NCI-H1417 (cell line): Measurements from ENCODE around the gene PPA2.
A peak's percentile ranks its signal among the peaks of the same experiment; 100 is the strongest.
"Not testable (repeated sequence)": the region's sequence is repeated elsewhere in the genome, so short reads cannot be mapped to it uniquely, and the experiment has no call there.

Source experiments
- DNase-seq, 3 experiments: peaks; one replicate each; lab custom pipeline; 2025; lab: John Stamatoyannopoulos, UW

PPA2 gene

DNA sequence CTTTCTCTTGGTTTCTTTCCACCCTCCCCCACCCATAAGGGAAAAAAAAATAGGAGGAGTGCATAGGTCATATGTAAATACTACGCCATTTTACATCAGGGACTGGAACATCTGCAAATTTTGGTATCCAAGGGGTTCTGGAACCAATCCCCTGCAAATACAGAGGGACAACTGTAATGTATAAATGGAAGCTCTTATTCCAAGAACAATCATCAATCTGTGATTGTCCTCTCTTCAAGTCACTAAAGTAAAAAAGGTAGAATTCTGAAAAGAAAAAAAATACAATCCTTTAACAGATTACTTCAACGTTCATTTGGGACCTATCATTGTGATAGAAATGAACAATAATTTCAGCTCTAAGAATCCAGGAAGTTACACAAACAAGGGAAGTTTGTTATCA, 13.6 kb downstream of the PPA2 start:
- DNase-seq, result no peak

DNA sequence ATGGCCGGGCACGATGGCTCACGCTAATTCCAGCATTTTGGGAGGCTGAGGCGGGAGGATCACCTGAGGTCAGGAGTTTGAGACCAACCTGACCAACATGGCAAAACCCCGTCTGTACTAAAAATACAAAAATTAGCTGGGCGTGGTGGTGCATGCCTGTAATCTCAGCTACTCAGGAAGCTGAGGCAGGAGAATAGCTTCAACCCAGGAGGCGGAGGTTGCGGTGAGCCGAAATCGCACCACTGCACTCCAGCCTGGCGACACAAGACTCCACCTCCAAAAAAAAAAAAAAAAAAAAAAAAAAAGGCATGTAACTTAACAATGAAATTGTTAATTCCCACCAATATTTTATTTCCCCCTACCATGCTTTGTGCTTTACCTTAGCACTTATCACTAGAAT, 15.3 kb downstream of the PPA2 start:
- not testable (repeated sequence) for DNase-seq

DNA sequence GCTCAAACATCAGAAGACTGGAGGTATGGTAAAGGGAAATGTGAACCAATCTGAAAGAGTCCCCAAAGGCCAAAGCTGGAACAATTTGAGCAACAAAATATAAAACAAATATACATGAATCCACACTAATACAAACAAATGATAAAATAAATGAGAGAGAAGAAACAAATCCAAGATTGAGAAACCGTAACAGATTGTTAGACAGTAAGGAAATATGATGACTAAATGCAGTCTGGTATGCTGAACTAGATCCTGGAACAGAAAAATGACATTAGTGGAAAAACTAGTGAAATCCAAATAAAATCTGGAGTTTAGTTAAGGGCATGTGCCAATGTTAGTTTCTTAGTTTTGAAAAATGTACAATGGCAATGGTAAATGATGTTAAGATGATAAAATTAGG, 15.9 kb downstream of the PPA2 start:
- DNase-seq, result no peak

DNA sequence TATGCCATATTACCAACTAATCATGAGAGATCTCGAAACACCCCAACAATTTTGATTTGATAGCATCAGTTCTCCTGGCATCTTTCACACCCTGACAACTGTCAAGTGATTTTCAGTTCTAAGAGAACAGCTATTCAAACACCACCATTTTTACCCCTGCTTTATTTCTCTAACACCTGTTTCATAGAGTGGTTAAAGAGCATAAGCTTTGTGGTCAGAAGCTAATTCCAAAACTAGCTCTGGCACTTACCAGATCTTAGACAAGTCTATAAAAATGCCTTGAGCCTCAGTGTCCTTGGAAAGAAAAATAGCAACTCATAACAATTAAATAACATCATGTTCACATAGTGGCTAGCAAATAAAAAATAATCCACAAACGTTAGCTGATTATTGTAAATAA, 17.9 kb downstream of the PPA2 start:
- no peak for DNase-seq

DNA sequence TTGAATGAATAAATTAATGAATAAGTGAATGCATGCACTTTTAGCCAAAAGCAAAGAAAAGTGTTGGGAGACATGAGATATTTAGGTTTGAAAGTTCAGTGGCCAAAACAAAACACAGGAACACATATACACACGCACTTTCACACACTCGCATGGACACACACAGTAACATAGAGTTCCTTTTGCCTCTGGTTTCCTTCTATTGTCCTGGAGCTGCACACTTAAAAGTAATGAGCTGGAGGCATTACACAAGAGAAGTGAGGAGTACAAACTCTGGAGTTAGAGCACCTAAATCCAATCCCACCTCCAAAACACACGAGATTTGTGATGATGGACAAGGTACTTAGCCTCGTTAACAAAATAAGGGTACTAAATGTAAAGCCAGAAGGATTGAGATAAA, 18.7 kb downstream of the PPA2 start:
- no peak for DNase-seq

DNA sequence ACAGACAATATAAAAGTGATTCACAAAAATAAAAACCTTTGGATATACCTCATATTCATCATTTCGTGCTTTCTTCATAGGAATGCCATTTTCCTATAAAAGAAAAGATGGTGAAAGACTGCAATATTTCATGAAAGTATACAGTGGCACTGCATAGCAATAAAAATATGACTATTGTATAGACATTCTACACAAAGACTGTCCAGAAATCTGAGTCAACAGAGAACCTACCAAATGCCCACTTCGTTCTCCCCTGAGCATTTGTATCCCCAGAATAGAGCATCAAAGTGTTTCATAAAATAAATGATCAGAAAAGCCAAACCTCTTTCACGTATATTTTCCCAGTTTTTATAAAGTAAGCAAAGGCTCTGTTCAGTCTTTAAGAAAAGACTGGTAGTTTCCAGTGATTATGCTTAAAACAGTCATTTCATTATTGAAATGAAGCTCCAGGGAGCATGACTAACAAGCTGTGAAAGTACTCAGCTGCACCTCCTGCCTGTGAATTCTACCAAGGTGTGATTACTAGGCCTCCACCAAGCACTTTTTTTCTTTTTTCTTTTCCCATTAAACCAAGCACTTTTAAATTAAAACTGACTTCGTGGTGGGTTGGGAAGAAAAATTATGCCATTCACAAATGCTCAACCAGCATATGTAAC, 20.2 kb downstream of the PPA2 start:
- DNase-seq, result peak in 1 of 3 experiments; percentile 4

DNA sequence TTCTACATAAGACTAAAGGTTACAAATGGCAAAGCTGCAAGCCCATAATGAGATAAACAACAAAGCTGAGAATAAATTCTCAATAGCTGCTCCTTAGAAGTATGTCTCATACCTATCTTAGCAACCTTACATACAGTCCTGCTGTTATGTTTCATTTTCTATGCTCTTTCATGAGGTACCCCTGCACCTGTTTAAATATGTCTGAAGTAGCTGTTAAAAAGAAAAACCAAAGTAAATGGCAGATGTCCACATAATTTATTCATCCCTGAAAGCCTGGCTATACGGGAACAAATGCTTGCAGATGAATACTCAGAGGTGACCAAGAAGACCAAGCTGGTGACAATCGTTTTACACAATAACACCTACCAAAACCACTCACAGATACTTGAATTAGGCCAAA, 22.5 kb downstream of the PPA2 start:
- peak; percentile 52 to 91 (median 57) for DNase-seq

DNA sequence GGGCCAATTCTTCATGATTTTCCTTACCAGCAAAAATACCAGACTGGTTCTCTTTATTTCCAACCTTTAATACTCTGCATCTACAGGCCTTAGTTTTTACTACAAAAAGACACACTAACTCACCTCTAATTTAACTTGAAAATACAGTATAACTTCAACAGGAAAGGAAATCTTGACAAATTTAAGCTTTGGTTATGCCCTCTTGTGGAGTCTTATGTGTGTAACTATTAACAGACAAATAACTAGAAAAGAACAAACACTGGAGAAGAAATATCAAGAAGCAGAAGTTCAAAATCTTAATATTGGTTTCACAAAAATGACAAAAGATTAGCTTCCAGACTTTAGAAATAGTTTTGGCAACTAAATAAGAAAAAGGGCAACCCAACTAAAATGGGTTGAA, 33.0 kb downstream of the PPA2 start:
- DNase-seq, result no peak

DNA sequence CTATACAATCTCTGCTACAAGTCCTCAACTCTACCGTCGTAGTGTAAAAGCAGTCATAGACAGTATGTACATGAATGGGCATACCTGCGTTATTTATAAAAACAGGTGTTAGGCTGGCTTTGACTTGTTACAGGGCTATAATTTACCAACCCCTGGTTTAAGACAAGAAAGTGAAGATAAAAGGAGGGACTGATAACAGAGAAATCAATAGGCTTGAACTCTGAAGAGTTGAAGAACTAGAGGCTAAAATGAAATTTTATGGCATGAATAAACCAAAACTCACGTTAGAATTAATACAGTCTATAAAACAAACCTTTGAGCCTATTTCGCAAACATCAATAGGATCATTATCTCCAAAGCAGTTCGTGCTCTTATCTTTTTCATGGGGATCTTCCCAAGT, 36.2 kb downstream of the PPA2 start:
- DNase-seq, result no peak

DNA sequence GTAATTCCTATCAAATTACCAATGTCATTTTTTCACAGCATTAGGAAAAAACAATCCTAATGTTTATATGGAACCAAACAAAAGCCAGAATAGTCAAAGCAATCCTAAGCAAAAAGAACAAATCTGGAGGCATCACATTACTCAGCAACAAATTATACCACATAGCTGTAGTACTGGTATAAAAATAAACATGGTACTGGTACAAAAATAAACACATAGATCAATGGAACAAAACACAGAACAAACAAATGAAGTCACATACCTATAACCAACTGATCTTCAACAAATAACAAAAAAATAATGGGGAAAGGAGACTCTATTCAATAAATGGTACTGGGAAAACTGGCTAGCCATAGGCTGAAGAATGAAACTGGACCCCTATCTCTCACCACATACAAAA, 37.4 kb downstream of the PPA2 start:
- no peak for DNase-seq

DNA sequence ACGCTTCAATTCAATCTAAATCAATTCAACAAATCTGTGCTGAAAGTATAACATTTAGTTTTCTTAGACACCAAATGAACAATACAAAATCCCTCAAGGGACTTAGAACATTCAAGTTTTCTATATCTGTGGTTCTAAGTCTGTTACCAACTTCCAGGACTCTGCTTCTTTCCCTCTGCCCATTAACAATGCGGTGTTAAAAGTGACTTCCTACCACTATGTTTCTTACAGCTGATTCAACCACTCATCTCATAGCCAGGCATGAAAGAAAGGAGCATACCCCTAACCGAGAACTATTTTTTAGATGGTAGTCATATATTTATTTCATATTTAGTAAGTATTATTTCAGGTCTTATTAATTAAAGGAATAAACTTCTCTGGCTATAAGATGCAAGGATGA, 38.9 kb downstream of the PPA2 start:
- no peak for DNase-seq

DNA sequence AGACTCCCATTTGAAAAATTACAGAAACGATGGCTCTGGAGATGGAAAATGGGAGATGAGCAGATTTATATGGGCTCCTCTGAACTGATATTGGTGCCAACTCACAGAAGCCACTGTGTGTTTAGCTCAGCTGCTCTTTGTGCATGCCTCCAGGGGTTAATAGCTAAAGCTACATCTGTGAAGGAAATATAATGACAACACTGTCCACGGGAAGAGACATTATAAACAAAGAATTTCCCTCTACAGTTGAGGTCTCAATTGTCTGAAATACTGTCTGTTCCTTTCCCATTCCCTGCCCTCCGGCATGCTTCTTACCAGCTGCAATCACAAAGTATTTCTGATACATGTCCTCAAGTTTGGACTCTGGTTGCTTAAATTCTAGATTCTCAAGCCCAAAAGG, 40.4 kb downstream of the PPA2 start:
- DNase-seq, result peak in 2 of 3 experiments; percentile 19 to 54

DNA sequence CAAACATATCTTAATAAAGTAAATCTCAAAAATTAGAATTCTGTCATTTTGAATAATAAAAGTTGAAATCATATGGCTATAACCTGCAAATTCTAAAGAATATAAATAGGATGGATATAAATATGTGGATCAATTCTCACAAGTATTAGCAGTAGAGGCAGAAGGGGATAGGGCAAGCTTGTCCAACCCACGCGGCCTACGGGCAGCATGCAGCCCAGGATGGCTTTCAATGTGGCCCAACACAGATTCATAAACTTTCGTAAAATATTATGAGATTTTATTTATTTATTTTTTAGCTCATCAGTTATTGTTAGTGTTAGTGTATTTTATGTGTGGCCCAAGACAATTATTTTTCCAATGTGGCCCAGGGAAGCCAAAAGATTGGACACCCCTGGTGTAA, 41.4 kb downstream of the PPA2 start:
- no peak for DNase-seq

DNA sequence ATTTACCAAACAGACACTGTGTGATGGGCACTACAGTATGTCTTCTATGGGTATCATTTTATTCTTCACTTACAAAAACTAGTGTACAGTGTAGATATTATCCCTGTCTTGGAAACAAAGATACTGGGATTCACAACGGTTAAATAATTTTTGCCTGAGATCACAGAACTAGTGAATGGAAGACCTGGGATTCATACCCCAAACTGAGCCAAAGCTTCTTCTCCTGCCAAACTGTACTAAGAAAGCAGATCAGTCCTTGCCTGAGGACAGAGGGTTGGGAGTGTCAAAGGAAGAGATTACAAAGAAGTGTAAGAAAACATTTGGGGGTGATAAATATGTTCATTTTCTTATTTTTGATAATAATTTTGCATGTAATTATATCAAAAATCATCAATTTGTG, 43.1 kb downstream of the PPA2 start:
- DNase-seq, result no peak

DNA sequence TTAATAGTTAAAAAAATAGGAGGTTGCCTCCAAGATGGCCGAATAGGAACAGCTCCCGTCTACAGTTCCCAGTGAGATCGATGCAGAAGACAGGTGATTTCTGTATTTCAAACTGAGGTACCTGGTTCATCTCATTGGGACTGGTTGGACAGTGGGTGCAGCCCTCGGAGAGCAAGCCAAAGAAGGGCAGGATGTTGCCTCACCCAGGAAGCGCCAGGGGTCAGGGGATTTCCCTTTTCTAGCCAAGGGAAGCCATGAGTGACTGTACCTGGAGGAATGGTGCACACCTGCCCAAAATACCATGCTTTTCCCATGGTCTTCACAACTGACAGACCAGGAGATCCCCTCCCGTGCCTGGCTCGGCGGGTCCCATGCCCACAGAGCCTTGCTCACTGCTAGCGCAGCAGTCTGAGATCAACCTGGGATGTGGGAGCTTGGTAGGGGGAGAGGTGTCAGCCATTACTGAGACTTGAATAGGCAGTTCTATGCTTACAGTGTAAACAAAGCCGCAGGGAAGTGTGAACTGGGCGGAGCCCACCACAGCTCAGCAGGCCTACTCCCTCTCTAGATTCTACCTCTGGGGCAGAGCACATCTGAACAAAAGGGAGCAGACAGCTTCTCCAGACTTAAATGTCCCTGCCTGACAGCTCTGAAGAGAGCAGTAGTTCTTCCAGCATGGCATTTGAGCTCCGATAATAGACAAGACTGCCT, 47.5 kb downstream of the PPA2 start:
- DNase-seq, result no peak

DNA sequence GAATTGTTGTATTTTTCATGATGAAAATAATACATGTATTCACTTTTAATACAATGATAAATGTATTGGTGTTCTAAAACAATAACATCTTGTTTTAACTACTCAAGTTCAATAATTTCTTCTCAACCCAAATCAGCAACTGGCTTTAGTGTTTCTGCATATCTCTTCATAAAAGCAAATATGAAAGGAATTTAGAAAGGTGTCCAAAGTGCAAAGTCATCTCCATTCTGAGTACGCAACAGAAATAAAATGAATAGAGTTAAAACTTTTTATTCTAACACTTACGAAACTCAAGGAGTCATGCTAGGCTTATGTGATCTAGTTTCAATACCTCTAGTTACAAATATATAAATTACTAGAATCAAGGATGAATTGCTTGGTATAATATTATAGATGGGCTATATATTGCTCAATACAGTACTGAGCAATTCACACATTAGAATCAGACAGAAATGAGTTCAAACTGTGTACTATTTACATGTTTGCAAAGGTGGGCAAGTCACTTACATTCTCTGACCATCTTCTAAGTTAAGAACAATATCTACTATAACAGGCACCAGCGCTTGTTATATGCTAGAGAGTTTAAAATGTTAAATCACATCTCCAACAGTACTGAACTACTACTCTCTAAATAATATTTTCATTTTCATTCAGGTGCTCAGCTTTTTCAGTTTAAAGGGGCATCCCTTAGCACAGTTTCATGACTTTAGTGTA, 51.5 kb downstream of the PPA2 start:
- no peak for DNase-seq

DNA sequence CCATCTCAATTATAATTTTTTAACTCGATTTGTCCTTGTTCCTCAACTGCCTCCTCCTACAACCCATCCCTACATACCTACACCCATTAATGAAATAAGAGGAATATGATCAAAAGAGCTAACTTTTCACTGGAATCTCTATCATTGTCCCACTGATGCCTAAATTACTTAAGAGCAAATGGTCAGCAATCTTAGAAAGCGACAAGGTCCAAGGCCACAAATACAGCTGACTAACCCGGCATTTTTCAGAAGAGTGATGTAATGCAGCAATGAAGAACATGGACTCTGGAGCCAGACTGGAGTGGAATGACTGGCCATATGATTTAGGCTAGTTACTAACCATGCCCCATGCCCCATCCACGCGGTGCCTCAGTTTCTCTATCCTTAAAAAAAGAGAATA, 56.2 kb downstream of the PPA2 start:
- DNase-seq, result no peak

DNA sequence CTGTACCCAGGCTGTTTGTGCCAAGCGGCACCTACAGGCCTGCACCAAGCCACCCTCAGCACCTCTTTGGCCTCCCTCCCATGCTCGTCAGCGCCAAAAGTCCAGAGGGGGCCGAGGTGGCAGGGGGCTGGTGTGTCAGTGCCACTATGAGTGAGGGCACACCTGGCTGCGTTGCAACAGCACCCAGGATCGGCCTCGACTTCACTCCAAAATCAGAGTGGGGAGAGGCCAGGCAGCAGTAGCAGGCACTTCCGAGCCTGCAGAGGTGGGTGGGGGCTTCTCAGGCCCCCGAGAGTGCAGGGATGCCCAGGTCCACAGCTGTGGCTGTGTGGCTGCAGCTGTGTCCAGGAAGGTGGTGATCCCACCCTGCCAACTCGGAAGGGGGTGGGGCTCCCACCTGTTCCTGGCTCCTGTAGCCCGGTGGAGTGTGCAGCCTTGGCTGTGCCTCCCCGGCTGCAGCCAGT, 58.5 kb downstream of the PPA2 start:
- peak in 1 of 3 experiments; percentile 34 for DNase-seq

DNA sequence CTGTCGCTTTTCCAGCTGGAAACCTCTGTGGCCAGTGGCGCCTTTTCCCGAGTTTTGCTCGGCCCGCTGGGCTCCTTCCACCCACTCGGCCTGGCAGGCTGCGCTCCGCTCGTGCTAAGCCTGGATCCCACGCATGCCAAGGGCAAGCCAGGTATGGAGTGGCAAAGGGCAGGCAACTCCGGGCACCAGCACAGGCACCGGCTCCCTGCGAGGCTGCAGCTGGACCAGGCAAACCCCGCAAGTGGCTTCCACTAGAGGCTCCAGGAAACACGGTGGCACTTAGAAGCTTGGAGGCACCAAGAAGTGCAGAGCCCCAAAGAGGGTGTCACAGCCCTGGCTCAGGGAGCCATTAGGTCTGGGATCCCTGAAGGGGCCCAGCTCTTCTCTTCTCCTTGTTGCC, 59.5 kb downstream of the PPA2 start:
- no peak for DNase-seq

DNA sequence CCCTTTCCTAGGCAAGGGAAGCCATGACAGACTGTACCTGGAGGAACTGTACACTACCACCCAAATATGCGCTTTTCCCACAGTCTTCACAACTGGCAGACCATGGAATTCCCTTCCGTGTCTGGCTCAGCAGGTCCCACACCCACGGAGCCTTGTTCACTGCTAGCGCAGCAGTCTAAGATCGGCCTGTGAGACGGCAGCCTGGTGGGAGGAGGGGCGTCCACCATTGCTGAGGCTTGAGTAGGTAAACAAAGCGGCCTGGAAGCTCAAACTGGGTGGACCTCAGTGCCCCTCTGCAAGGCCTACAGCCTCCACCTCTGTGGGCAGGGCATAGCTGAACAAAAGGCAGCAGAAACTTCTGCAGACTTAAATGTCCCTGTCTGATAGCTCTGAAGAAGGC, 64.7 kb downstream of the PPA2 start:
- DNase-seq, result not testable (repeated sequence)

DNA sequence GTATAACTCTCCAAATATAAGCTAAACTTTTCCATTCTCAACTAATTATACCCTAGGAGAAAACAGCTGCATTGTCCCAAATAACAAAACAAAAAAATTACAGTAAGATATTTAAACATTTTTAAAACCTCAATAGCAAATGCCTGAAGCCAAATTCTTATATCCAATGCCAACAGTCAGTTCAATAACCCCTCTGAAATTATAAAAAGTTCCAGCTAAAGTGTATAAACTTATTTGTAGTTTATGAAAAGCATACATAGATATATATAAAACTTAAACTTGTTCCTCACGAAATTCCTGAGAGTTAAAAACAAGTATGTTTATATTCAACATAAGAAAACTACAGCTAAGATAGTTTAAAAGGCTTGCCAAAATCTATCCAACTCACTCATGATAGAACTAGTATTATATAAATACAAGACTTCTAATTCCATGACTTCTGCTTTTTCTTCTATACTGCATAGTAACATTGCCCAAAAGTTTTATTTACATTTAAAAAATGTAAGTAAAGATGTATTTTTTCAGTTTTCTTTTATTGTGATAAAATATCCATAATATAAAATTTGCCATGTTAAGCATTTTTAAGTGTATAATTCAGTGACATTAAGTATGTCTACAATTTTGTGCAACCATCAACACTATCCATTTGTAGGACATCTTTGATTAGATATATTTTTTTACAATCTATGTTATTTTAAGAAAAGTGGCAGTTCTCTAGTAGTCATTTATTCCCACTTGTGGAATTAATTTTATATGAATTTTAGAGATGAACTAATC, 72.8 kb downstream of the PPA2 start:
- no peak for DNase-seq

DNA sequence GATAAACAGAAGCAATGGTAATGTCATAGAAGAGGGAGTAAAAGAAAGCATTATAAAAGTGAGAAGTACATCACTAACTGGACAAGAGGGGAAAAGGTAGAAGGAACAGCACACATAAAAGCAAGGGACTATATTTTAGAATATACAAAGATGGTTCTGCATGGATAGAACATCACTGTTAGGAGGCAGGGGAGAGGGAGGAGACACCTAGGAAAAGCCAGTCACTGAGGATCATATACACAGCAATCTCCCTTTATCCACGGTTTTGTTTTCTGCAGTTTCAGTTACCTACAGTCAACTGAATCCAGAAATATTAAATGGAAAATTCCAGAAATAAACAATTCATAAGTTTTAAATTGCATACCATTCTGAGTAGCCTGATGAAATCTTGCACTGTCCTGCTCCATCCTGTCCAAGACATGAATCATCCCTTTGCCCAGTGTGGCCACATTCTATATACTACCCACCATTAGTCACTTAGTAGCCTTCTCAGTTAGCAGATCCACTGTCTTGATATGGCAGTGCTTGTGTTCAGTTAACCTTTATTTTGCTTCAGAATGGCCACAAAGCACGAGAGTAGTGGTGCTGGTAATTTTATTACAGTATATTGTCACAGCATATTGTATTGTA, 74.2 kb downstream of the PPA2 start:
- no peak for DNase-seq
